Measurements from ENCODE around the gene INO80B. TPM values are rescaled to one million over a fixed set of nuclear protein-coding genes. Genes with fewer than 3 reads are reported as not detected.

Gene INO80B
- total RNA-seq, 1 donor from 2014 or later, result 54.5 TPM

DNA sequence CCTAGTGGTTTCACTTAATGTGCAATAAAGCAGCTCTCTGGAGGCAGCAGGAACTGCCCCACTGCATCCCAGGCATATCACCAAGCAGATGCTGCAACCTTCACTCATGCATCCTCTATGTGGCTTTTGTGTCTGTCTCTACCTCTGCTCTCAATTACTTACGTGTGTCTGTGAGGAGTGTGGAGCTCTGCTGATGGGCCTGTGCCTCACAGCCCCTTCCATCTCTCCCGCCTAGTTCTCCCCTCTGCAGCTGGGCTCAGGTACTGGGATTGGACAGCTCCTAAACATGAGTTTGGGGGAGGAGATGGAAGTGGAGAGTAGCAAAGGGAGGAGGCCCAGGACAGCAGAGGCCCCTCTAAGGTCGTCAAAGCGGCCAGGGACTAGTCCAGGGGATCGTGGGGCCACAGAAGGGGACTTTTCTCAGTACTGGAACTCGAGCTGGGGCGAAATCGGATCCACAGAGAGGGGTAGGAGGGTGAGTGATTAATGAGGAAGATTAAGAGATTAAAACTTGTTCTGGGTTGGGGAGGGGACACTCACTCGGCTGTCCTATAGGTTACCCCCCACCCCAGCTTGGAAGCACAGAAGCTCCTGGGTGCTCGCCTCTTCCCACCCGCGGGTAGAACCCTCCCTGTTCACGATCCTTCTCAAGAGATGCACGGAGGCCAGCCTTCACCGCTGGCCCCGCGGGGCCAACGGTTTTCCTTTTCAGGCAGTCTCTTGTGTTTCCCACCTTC is 46.6 kb downstream of the INO80B start:
- no peaks in the 10 kb centered on the region for H3K9me3 Mint-ChIP-seq
- H3K36me3 Mint-ChIP-seq (ENCODE audit: low read depth), result peaks cover 40% of the 10 kb centered on the region
- intact Hi-C loops (cut with micrococcal nuclease), result no loop called here
- H3K4me1 Mint-ChIP-seq, result peaks cover 48% of the 10 kb centered on the region
- H3K27ac Mint-ChIP-seq, result peak overlapping the region; percentile 17
- DNase-seq, result no peak
- peaks cover 47% of the 10 kb centered on the region for H3K27me3 Mint-ChIP-seq
- H3K4me3 Mint-ChIP-seq, result peak overlapping the region; percentile 77

GRCh38 chr2:74502147-74502719 is 47.3 kb downstream of the INO80B start:
- intact Hi-C loops (cut with micrococcal nuclease), result no loop called here
- Mint-ChIP-seq H3K27me3 (peaks cover 47% of the 10 kb centered on the region), H3K4me1 (peaks cover 52% of the 10 kb centered on the region), H3K4me3 (peak overlapping the region; percentile 77), H3K27ac (peak overlapping the region; percentile 17), H3K9me3 (no peaks in the 10 kb centered on the region), H3K36me3 (ENCODE audit: low read depth) (peaks cover 44% of the 10 kb centered on the region)
- DNase-seq, result no peak

GRCh38 chr2:74502720-74503505 is 48.0 kb downstream of the INO80B start:
- Mint-ChIP-seq H3K36me3 (ENCODE audit: low read depth) (peaks cover 47% of the 10 kb centered on the region), H3K4me1 (peaks cover 59% of the 10 kb centered on the region), H3K4me3 (peak overlapping the region; percentile 77), H3K27me3 (peaks cover 46% of the 10 kb centered on the region), H3K27ac (peak overlapping the region; percentile 58), H3K9me3 (no peaks in the 10 kb centered on the region)
- intact Hi-C loops (cut with micrococcal nuclease), result loop anchor here (1.0 kb wide), 1 partner anchor 11 kb away; the partner anchor contains the start of gene TLX2
- peak; percentile 85 for DNase-seq

DNA sequence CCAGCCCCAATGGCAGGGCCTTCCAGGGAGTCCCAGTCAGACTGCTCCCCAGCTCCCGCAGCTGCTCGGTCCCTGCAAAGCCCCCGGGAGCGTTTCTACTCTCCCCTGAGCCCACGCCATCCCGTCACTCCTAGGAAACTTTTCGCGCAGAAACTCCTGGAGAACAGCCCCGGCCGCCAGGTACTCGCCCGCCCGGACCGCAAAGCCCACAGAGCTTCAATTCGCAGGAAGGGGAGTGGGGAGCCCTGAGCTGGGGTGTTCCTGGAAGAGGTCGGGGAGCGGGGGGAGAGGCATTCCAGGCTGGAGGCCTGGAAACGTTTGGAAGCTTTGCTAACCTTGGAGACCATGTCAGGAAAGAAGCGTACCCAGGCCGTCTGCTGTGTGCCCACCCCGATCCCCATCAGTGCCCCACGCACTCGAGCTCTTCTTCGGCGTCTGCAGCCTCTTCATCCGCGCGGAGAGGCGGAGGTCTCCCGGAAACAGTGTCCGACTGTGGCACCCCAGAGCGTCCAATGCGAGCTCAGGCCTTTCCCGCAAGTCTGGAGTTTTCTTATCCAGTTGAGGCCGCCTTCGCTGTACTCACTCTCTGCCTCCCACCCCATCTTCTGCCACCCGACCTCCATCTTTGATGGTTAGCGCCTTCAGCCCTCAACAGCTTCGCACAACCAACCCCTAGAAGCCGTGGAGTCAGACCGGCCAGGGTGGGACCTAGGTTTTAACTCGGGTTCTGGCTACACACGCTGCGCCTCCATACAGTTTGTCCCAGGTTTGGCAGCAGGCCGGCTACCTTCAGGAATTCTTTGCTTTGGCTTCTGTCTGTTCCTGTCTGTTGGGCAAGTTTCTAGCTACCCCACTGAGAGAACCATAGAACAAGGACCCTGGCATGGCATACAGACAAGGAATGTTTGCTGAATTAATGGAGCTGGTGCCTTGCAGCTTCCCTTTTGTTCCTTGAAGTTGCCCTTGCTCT is 48.9 kb downstream of the INO80B start:
- no peak overlapping the region for H3K27ac Mint-ChIP-seq
- peaks cover 62% of the 10 kb centered on the region for H3K4me1 Mint-ChIP-seq
- intact Hi-C loops (cut with micrococcal nuclease), result loop anchor here (1.0 kb wide), 1 partner anchor 11 kb away; the partner anchor contains the start of gene TLX2
- H3K36me3 Mint-ChIP-seq (ENCODE audit: low read depth), result peaks cover 43% of the 10 kb centered on the region
- peaks cover 40% of the 10 kb centered on the region for H3K27me3 Mint-ChIP-seq
- no peaks in the 10 kb centered on the region for H3K9me3 Mint-ChIP-seq
- H3K4me3 Mint-ChIP-seq, result peak overlapping the region; percentile 77
- DNase-seq, result no peak

GRCh38 chr2:74504591-74504990 is 49.7 kb downstream of the INO80B start:
- peaks cover 59% of the 10 kb centered on the region for H3K4me1 Mint-ChIP-seq
- H3K4me3 Mint-ChIP-seq, result peak overlapping the region; percentile 39
- peaks cover 36% of the 10 kb centered on the region for H3K27me3 Mint-ChIP-seq
- H3K27ac Mint-ChIP-seq, result no peak overlapping the region
- intact Hi-C loops (cut with micrococcal nuclease), result no loop called here
- no peak for DNase-seq
- no peaks in the 10 kb centered on the region for H3K9me3 Mint-ChIP-seq
- H3K36me3 Mint-ChIP-seq (ENCODE audit: low read depth), result peaks cover 39% of the 10 kb centered on the region

GRCh38 chr2:74505448-74506246 is 50.8 kb downstream of the INO80B start:
- no peaks in the 10 kb centered on the region for H3K9me3 Mint-ChIP-seq
- H3K4me1 Mint-ChIP-seq, result peaks cover 65% of the 10 kb centered on the region
- intact Hi-C loops (cut with micrococcal nuclease), result no loop called here
- peaks cover 36% of the 10 kb centered on the region for H3K27me3 Mint-ChIP-seq
- peaks cover 36% of the 10 kb centered on the region for H3K36me3 Mint-ChIP-seq (ENCODE audit: low read depth)
- H3K4me3 Mint-ChIP-seq, result peak overlapping the region; percentile 58
- no peak overlapping the region for H3K27ac Mint-ChIP-seq
- DNase-seq, result no peak

DNA sequence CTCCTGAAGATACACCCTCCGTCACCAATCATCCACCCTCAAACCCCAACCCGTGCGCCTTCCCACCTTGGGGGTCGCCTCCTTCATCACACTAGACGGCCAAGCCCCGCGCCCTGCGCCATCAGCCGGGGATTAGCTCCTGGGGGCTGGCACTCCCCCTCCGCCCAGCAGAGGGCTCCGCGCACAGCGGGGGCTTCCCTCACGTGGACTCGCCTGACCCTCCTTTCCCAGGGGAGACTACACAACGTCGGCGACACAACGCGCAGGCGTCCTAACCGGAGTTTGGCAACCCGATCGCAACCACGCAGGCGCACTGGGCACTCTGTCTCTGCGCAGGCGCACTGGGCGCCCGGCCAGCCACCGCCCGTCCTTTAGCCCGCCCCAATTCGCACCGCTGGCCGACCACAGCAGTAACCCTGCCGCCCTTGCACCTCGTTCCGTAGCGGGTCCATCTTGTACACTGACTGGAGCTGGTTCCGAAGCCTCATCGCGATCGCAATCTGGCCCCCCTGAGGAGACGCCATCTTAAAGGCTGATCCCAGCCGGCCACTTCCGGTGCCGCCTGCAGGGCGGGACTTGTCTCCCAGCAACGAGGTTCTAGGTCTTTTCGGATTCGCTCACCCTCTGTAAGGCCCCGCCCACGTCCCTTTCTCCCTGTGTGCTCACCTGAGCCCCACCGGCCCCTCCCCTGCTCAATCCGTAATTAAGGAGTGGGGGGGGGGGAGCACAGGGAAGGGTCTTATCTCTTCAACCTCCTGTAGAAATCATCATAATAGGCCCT is 52.4 kb downstream of the INO80B start, which contains the start of gene PCGF1:
PCGF1 (minus strand) TSS at position 551 of the 781 bp plus-strand sequence; CDS start at position 524, 27 bp downstream.
- Mint-ChIP-seq H3K36me3 (ENCODE audit: low read depth) (peaks cover 28% of the 10 kb centered on the region), H3K4me1 (peaks cover 62% of the 10 kb centered on the region), H3K27me3 (peaks cover 32% of the 10 kb centered on the region), H3K4me3 (peak within 1 kb of the TSS; percentile 95), H3K27ac (peak within 1 kb of the TSS; percentile 99), H3K9me3 (no peaks in the 10 kb centered on the region)
- DNase-seq, result peak; percentile 100
- intact Hi-C loops (cut with micrococcal nuclease), result no loop called here

Other genes starting within 250 kb of the INO80B start
- gene SLC4A5, start 111.7 kb upstream of the INO80B start, total RNA-seq, result 0.93 and 1.4 TPM in 2 replicates
- gene DCTN1, start 74.8 kb upstream of the INO80B start, total RNA-seq, result 87.1 and 87.2 TPM in 2 replicates
- 1.7 and 2.0 TPM in 2 replicates for gene C2orf81, start 33.5 kb upstream of the INO80B start, total RNA-seq
- gene WDR54, start 33.4 kb upstream of the INO80B start, total RNA-seq, result 72.1 and 78.2 TPM in 2 replicates
- 1.1 and 2.2 TPM in 2 replicates for gene RTKN, start 13.2 kb upstream of the INO80B start, total RNA-seq
- 28.8 and 29.0 TPM in 2 replicates for gene WBP1, start 3.4 kb downstream of the INO80B start, total RNA-seq
- 84.2 and 85.7 TPM in 2 replicates for gene MOGS, start 10.3 kb downstream of the INO80B start, total RNA-seq
- gene MRPL53, start 17.6 kb downstream of the INO80B start, total RNA-seq, result 89.0 and 115 TPM in 2 replicates
- gene CCDC142, start 27.9 kb downstream of the INO80B start, total RNA-seq, result 26.5 and 26.9 TPM in 2 replicates
- 27.1 and 31.5 TPM in 2 replicates for gene TTC31, start 28.0 kb downstream of the INO80B start, total RNA-seq
- gene LBX2, start 44.5 kb downstream of the INO80B start, total RNA-seq, result 0.36 and 0.40 TPM in 2 replicates
- 43.3 and 45.8 TPM in 2 replicates for gene PCGF1, start 52.6 kb downstream of the INO80B start, total RNA-seq
- 0.54 and 0.70 TPM in 2 replicates for gene TLX2, start 59.4 kb downstream of the INO80B start, total RNA-seq
- gene DQX1, start 71.1 kb downstream of the INO80B start, total RNA-seq, result 0.59 and 0.68 TPM in 2 replicates
- 170 and 173 TPM in 2 replicates for gene AUP1, start 74.6 kb downstream of the INO80B start, total RNA-seq
- 49.6 and 56.4 TPM in 2 replicates for gene HTRA2, start 74.8 kb downstream of the INO80B start, total RNA-seq
- gene LOXL3, start 98.9 kb downstream of the INO80B start, total RNA-seq, result 1.5 and 1.7 TPM in 2 replicates
- gene DOK1, start 99.6 kb downstream of the INO80B start, total RNA-seq, result 33.8 and 34.2 TPM in 2 replicates
- gene M1AP, start 193.2 kb downstream of the INO80B start, total RNA-seq, result not detected in 2 replicates
- gene SEMA4F, start 199.2 kb downstream of the INO80B start, total RNA-seq, result 3.5 and 4.8 TPM in 2 replicates

Data from activated CD4-positive, alpha-beta T cell treated with anti-CD3 and anti-CD28 coated beads, Interleukin-2, amount 10 ng/mL, durations not matched to agents 24 days and 14 days (primary cell).